Nucleus accumbens (tissue), 56 donors: ENCODE measurements around the gene DPH6.

Experiments
- DNase-seq, 56 donors: peaks; one replicate each; lab custom pipeline; 2025; lab: John Stamatoyannopoulos, UW

The DPH6 gene

DNA sequence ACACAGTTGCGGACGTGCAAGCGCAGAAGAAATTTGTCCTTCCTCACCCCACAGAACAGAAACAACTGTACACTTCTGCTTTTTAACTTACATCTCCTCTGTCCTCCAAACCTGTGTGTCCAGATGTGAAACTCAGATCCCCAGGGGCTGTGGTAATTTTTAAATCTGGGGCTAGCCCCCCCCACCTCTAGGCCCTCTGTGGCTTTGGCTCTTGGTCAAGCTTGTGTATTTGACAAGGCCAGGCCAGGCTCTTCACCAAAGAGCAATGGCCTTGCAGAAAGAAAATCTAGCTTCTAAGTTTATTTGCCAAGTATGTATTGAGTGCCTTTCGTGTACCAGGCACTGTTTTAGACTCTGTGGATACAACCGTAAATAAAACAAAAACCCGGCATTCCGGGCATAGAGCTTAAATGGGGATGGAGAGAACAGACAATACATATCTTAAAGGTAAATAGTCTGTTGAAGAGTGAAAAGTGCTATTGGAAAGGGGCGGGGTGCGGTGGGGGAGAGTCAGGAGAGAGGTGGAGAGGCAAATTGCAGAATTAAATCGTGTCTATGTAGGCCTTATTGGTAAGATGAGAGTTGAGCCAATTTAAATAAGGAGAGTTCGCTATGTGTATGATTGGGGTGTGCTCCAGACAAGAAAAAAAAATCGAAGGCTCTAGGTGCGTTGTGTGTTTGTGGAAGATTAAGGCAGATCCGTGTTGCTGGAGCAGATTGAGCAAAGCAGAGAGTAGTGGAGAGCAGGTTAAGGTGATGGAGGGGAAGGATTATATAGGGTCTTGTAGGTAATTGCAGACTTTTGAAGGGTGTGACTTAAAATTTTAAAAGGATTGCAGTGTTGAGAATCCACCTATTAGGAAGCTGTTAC, 781 bp upstream of the DPH6 start:
- DNase-seq, result peak in 4 of 56 donors; percentile 29 to 39 (median 32)

DNA sequence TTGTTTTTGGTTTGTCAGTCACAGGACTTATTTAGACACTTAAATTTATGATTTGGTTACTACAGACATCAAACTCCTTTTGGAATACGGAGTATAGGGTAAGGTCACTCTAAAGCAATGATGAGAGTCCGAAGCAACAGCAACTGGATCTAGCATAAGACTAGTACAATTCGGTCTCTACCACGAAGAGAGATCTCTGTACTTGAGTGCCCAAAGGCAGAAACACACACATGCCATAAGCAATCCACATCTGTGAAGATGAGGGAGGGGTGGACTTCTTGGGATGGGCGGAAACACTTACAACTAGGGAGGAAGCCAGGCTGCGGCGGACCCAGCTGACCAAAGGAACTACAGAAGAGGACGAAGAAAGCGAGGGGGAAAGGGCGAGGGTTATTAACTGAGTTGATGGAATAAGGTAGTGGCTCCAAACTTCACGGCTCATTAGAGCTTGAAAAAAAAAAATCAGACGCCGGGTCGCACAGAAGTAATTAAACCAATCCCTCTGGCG, 595 bp downstream of the DPH6 start:
- DNase-seq, result peak in 17 of 56 donors; percentile 1 to 63 (median 45)

DNA sequence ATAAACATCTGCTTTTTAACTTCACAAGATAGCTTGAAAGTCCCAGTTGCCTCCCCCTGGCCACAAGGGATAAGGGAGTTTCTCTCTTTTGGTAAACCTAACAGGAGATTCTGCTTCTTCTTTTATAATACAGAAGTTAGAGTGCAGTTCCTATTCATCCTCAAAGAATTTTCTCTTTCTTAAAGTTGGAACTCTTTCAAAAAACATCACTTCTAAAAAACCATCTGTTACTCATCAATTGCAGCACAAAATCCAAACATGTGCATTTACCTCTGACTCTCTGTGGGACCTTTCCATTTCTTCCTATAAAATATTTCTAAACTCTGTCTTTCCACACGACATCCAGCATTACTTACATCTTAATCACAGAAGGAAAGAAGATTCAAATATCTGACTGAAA, 5.1 kb downstream of the DPH6 start:
- no peak for DNase-seq

DNA sequence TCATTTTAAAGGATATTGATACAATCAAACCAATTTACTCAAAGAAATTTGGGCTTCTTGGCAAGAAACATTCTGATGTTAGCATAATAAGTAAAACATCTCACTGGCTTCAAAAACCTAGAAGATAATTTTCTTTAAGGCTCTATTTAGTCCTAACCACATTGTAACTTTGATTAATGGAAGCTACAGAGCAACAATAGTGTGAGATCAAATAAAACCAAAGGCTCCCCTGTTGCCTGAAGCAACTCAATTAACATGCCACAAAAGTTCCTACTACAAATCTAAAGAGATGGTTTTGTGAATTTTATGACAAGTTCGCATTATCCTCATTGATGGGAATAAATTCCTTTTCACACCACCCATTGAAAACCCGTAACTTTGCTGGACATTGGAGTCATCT, 5.9 kb downstream of the DPH6 start:
- no peak for DNase-seq

DNA sequence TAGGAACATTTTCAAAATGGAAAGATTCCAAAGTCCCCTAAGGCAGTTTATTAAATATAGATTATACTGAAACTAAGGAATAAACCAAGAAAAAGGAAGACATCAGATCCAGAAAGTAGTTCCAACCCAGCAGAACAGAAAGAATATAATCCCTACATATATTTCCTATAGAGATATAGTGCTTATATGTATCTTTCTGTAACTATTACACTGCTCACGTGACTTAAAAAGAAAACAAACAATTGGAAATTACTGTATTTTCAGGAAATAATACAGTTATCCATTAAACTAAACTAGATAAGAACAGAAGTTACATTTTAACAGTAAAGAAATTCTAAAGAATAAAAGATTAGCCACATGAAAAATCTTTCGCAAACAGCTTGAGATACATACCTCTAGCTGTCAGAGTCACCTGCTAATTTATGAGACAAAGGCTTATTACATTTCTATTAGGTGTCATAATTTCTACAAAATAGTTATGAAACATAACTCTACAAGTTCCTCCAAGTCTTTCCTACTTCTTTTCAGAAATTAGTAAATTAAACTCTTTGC, 10.5 kb downstream of the DPH6 start:
- DNase-seq, result no peak

GRCh38 chr15:35533130-35534110, 12.5 kb downstream of the DPH6 start:
- DNase-seq, result no peak

- DNase-seq, result no peak
Measured at GRCh38 chr15:35530698-35531097, 15.3 kb downstream of the DPH6 start.

GRCh38 chr15:35529784-35530183, 16.2 kb downstream of the DPH6 start:
- no peak for DNase-seq

GRCh38 chr15:35522061-35522460, 23.9 kb downstream of the DPH6 start:
- no peak for DNase-seq

GRCh38 chr15:35519541-35520149, 26.3 kb downstream of the DPH6 start:
- no peak for DNase-seq

DNA sequence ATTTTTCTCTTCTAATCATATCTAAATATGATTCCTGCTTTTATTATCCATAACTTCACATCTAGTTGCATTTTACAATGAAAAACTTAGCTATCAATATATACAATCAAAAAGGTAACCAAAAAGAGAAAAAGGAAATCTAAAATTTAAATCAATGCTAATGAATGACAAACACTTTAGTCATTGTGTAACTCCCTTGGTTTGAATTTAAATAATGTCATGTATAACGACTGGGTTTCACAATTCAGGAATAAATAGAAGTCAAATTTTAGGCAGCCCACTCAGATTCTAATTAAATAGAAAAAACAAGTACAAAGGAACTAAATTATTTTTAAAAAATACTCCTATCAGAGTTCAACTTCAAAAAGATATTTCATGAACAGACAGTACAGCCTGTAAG, 26.9 kb downstream of the DPH6 start:
- DNase-seq, result no peak

DNA sequence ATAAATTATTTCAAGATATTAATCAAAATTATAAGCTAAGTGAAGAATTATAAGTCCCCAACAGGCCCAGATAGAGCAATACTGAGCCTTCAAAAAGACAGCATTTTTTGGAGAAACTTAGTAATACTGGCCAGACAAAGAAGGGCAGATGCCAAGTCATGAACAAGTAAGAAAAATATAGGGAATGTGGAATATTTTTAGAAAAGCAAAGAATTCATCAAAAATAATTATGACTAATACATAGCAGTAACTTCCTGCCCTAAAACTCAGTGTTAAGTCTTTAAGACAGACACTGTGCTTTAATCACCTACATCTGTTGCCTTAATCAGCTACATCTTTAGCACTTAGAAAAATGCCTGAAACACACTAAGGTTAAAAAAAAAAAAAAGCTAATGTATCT, 31.2 kb downstream of the DPH6 start:
- no peak for DNase-seq

GRCh38 chr15:35507932-35508638, 37.9 kb downstream of the DPH6 start:
- DNase-seq, result no peak

DNA sequence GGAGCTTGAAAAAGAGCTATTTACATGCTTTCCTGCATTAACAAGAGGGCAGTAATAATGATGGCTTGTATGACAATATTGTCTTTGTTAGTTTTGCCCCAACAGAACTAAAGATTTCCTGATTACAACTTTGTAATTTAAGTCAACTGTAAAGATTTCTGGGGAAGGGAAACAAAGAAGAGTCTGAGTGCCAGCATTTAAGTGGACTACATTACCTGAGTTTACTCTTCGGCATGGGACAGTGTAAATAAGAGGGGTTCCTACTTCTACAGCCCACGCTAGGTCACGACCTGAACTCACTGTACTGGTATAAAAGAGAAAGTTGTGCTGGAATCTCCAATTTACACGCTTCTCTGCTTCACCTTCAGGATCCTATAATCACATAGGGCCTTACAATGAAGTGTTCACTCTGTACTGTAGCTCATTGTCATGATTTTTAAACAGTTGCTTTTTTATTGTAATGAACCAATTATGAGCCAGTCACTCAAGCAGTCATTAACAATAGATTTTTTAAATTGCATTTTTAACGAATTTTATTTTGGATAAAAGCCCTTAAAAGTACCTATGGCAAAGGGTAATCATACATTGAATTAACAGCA, 39.6 kb downstream of the DPH6 start:
- no peak for DNase-seq

DNA sequence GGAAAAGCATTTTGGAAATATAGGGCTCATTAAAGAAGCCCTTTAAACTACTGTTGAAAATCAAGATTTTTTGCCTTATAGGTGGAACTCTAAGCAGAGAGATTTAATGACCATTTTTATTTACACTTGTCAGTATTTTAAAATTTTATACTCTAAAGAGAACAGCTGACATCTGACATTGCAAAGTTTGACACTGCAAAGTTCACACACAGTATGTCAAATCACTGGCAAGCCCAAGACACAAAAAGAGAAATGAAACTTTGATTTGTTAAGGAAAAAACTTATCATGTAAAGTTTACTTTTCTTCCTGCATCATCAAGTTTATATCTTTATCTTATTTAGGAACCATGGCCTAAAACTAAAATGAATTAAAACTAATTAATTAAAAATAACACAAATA, 40.2 kb downstream of the DPH6 start:
- no peak for DNase-seq

DNA sequence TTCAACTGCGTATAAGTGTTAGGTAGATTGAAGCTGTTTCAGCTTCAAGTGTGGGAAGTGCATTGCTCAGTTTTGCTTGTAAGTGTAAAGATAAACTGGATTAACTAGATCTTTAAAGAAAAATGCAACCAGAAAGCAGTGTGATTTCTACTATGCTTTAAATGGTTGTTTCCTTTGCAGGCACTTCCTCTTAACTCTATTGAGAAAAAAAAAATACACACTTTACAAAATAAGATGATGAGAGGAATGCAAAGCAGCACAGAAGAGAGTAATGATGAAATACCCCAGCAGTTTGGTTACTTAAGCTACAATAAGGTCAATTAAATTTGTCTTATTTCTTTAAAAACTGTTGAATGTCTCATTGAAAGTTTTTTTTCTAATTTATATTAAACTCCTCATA, 40.8 kb downstream of the DPH6 start:
- DNase-seq, result no peak

- DNase-seq, result no peak
Measured at GRCh38 chr15:35499723-35500122, 46.2 kb downstream of the DPH6 start.

GRCh38 chr15:35496585-35496984, 49.4 kb downstream of the DPH6 start:
- no peak for DNase-seq

DNA sequence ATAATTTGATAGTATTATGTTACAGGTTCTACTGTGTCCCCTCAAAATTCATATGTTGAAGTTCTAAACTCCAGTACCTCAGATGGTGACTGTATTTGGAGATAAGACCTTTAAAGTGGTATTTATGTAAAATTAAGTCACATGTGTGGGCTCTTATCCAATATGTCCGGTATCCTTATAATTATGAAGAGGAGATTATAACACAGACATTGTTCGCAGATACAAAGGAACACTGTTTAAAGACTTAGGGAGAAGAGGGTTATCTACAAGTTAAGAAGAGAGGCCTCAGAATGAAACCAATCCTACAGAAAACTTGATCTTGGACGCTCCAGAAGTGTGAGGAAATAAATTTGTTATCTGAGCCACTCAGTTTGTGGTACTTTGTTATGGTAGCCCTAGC, 50.9 kb downstream of the DPH6 start:
- DNase-seq, result no peak
